ENCODE data around the gene SCRN3. TPM values are rescaled to one million over a fixed set of nuclear protein-coding genes. Genes with fewer than 3 reads are reported as not detected.

Gene SCRN3
- total and polyA plus RNA-seq, 2 experiments from 2014 or later = 8.1 to 12.3 TPM

- TF ChIP-seq ZNF462 (CRISPR knock-in tag; IDR thresholded peaks at IDR 0.05) (no peak), POLR2AphosphoS5 (IDR thresholded peaks at IDR 0.05; ENCODE audit: low read depth) (no peak), NANOG (IDR thresholded peaks at IDR 0.05; ENCODE audit: borderline replicate concordance) (no peak), ETS1 (IDR thresholded peaks at IDR 0.05) (no peak), CREB1 (CRISPR knock-in tag; IDR thresholded peaks at IDR 0.05; ENCODE audit: low read depth) (no peak), STAT1 (IDR thresholded peaks at IDR 0.05; ENCODE audit: unreplicated experiment) (no peak)
Observed at GRCh38 chr2:174449033-174449432, 53.5 kb downstream of the SCRN3 start (continued).

GRCh38 chr2:174450021-174450816 is 54.7 kb downstream of the SCRN3 start:
- Mint-ChIP-seq H3K4me3 (no peak overlapping the region), H3K9me3 (no peaks in the 10 kb centered on the region; the same call in 2 of the 3 replicates), H3K27me3 (ENCODE audit: insufficient read depth, low read depth, poor library complexity) (peaks cover 2% of the 10 kb centered on the region), H3K27ac (no peak overlapping the region), H3K4me1 (peaks cover 2% of the 10 kb centered on the region; the same call in 1 of the 3 replicates), H3K36me3 (ENCODE audit: low read depth) (no peaks in the 10 kb centered on the region)
- H3K27me3 ChIP-seq (ENCODE audit: insufficient read depth) = no peaks in the 10 kb centered on the region
- H2AFZ ChIP-seq = no peak overlapping the region
- H3K27ac ChIP-seq (ENCODE audit: low read depth) = no peak overlapping the region
- H3K4me1 ChIP-seq (ENCODE audit: insufficient read depth) = no peaks in the 10 kb centered on the region; the same call in 1 of the 2 replicates
- H3F3A ChIP-seq (replicated peaks; ENCODE audit: low read depth) = no peaks in the 10 kb centered on the region
- H3K36me3 ChIP-seq (ENCODE audit: insufficient read depth) = no peaks in the 10 kb centered on the region
- no peaks in the 10 kb centered on the region for H3K79me2 ChIP-seq (replicated peaks; ENCODE audit: insufficient read depth)
- H4K20me1 ChIP-seq (replicated peaks; ENCODE audit: insufficient read depth) = no peaks in the 10 kb centered on the region
- DNase-seq (ENCODE audit: low spot score) (no peak), ATAC-seq (no peak)
- H3K4me2 ChIP-seq = no peak overlapping the region
- H3K9me2 ChIP-seq (ENCODE audit: insufficient read depth) = no peaks in the 10 kb centered on the region
- no peak overlapping the region for H3K4me3 ChIP-seq
- TF ChIP-seq EZH2phosphoT487 (IDR thresholded peaks at IDR 0.05; ENCODE audit: unreplicated experiment) = no peak
- TF ChIP-seq NANOG (IDR thresholded peaks at IDR 0.05; ENCODE audit: borderline replicate concordance) = no peak
- TF ChIP-seq CREB1 (CRISPR knock-in tag; IDR thresholded peaks at IDR 0.05; ENCODE audit: low read depth) = no peak
- no peak for TF ChIP-seq STAT1 (IDR thresholded peaks at IDR 0.05; ENCODE audit: unreplicated experiment)
- no peak for TF ChIP-seq EZH2 (IDR thresholded peaks at IDR 0.05; ENCODE audit: low read depth, unreplicated experiment)
- no peak for TF ChIP-seq ETS1 (IDR thresholded peaks at IDR 0.05)
- TF ChIP-seq ZNF331 (CRISPR knock-in tag; IDR thresholded peaks at IDR 0.05; ENCODE audit: low read depth) = no peak
- no peak for TF ChIP-seq POLR2AphosphoS5 (IDR thresholded peaks at IDR 0.05; ENCODE audit: low read depth)
- TF ChIP-seq ZNF114 (CRISPR knock-in tag; IDR thresholded peaks at IDR 0.05) = no peak
- TF ChIP-seq JUNB (IDR thresholded peaks at IDR 0.05; ENCODE audit: unreplicated experiment) = no peak
- no peak for TF ChIP-seq REST (IDR thresholded peaks at IDR 0.05; ENCODE audit: unreplicated experiment)
